Measurements from ENCODE around the gene CNTNAP1. TPM values are rescaled to one million over a fixed set of nuclear protein-coding genes. Genes with fewer than 3 reads are reported as not detected.

CNTNAP1 gene
- total and polyA plus RNA-seq, 9 of the 15 experiments (the other 6 are each of a cell fraction or from before 2014, with no cell fraction given): 0.10 to 1.8 (median 0.62) TPM

DNA sequence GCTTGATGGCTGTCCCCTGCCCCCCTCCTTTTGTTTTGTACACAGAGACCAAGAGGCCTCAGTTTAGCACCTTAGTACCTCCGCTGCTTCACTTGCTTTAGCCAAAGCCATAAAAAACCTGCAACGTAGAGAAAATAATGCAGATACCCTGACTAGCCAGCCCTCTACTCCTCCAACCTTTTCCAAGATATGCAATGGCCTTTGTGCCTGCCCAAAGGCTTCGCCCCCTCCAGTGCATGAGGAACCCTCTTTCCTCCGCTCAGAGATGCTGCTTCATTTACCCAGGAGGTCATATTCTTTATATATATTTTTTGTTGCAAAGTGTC lies 17.0 kb downstream of the CNTNAP1 start (continued):
- TF ChIP-seq ATF7 (IDR thresholded peaks at IDR 0.05) (0 out of 2 replicates have a peak, but pooled peaks have one; percentile 10), BDP1 (IDR thresholded peaks at IDR 0.05; ENCODE audit: insufficient read depth, insufficient read length) (no peak), NFRKB (IDR thresholded peaks at IDR 0.05; ENCODE audit: low read depth) (no peak), ZNF224 (CRISPR knock-in tag; IDR thresholded peaks at IDR 0.05) (no peak), ZNF347 (CRISPR knock-in tag; IDR thresholded peaks at IDR 0.05; ENCODE audit: low read depth) (no peak), BACH1 (tag; IDR thresholded peaks at IDR 0.05) (0 out of 2 replicates have a peak, but pooled peaks have one; percentile 13), FOXP1 (CRISPR knock-in tag; IDR thresholded peaks at IDR 0.05) (no peak), RHOXF2B (CRISPR knock-in tag; conservative IDR thresholded peaks at IDR 0.05) (no peak), ESRRB (CRISPR knock-in tag; IDR thresholded peaks at IDR 0.05; ENCODE audit: borderline replicate concordance) (no peak), ZNF592 (IDR thresholded peaks at IDR 0.05) (peak; percentile 66; the same call in 1 of the 2 replicates), NFIX (CRISPR knock-in tag; IDR thresholded peaks at IDR 0.05; ENCODE audit: low read depth) (no peak), RBM14 (IDR thresholded peaks at IDR 0.05; ENCODE audit: borderline replicate concordance, insufficient read depth, low read depth, low read length) (no peak), ZBTB34 (CRISPR knock-in tag; IDR thresholded peaks at IDR 0.05) (no peak), CREBBP (IDR thresholded peaks at IDR 0.05; ENCODE audit: low read depth, low read length) (no peak), ZC3H4 (CRISPR knock-in tag; IDR thresholded peaks at IDR 0.05; ENCODE audit: borderline replicate concordance) (no peak), ZNF280B (CRISPR knock-in tag; IDR thresholded peaks at IDR 0.05) (no peak)
- TF ChIP-seq, protein P1, sequence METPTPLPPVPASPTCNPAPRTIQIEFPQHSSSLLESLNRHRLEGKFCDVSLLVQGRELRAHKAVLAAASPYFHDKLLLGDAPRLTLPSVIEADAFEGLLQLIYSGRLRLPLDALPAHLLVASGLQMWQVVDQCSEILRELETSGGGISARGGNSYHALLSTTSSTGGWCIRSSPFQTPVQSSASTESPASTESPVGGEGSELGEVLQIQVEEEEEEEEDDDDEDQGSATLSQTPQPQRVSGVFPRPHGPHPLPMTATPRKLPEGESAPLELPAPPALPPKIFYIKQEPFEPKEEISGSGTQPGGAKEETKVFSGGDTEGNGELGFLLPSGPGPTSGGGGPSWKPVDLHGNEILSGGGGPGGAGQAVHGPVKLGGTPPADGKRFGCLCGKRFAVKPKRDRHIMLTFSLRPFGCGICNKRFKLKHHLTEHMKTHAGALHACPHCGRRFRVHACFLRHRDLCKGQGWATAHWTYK (CRISPR knock-in tag; IDR thresholded peaks at IDR 0.05): no peak
- TF ChIP-seq, protein P2, sequence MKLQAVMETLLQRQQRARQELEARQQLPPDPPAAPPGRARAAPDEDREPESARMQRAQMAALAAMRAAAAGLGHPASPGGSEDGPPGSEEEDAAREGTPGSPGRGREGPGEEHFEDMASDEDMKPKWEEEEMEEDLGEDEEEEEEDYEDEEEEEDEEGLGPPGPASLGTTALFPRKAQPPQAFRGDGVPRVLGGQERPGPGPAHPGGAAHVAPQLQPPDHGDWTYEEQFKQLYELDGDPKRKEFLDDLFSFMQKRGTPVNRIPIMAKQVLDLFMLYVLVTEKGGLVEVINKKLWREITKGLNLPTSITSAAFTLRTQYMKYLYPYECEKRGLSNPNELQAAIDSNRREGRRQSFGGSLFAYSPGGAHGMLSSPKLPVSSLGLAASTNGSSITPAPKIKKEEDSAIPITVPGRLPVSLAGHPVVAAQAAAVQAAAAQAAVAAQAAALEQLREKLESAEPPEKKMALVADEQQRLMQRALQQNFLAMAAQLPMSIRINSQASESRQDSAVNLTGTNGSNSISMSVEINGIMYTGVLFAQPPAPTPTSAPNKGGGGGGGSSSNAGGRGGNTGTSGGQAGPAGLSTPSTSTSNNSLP (IDR thresholded peaks at IDR 0.05; ENCODE audit: borderline replicate concordance, low read depth, low read length): no peak

Data from K562 (cell line).